Measurements from ENCODE around the gene CMAS.
"Not testable (repeated sequence)": the region's sequence is repeated elsewhere in the genome, so short reads cannot be mapped to it uniquely, and the experiment has no call there.

Gene CMAS

GRCh38 chr12:22046090-22046967 lies at the start of gene CMAS:
TSS of gene CMAS (plus strand) at chr12:22046218. CDS start at chr12:22046304, 86 bp downstream.
- no peak for DNase-seq

- no peak for DNase-seq
Measured at GRCh38 chr12:21998295-21998694, 47.7 kb upstream of the CMAS start.

GRCh38 chr12:21998782-21999181 lies 47.2 kb upstream of the CMAS start:
- no peak for DNase-seq

GRCh38 chr12:22002430-22002829 lies 43.6 kb upstream of the CMAS start:
- no peak for DNase-seq

- not testable (repeated sequence) for DNase-seq
Measured at GRCh38 chr12:22007794-22008193, 38.2 kb upstream of the CMAS start.

GRCh38 chr12:22008196-22008595 lies 37.8 kb upstream of the CMAS start:
- no peak for DNase-seq

GRCh38 chr12:22014041-22014782 lies 31.8 kb upstream of the CMAS start:
- no peak for DNase-seq

GRCh38 chr12:22014783-22015144 lies 31.3 kb upstream of the CMAS start:
- no peak for DNase-seq

- DNase-seq = no peak
Measured at GRCh38 chr12:22016982-22017381, 29.0 kb upstream of the CMAS start.

- no peak for DNase-seq
Measured at GRCh38 chr12:22018860-22019259, 27.2 kb upstream of the CMAS start.

- not testable (repeated sequence) for DNase-seq
Measured at GRCh38 chr12:22023489-22023888, 22.5 kb upstream of the CMAS start.

GRCh38 chr12:22029491-22029890 lies 16.5 kb upstream of the CMAS start:
- no peak for DNase-seq

- no peak for DNase-seq
Measured at GRCh38 chr12:22029991-22030390, 16.0 kb upstream of the CMAS start.

GRCh38 chr12:22032732-22033131 lies 13.3 kb upstream of the CMAS start:
- DNase-seq = no peak

- DNase-seq = no peak
Measured at GRCh38 chr12:22034709-22035506, 11.1 kb upstream of the CMAS start.

GRCh38 chr12:22037947-22038346 lies 8.1 kb upstream of the CMAS start:
- no peak for DNase-seq

- no peak for DNase-seq
Measured at GRCh38 chr12:22038734-22039133, 7.3 kb upstream of the CMAS start.

- no peak for DNase-seq
Measured at GRCh38 chr12:22039361-22039760, 6.7 kb upstream of the CMAS start.

- no peak for DNase-seq
Measured at GRCh38 chr12:22042976-22043669, 2.9 kb upstream of the CMAS start.

- DNase-seq = no peak
Measured at GRCh38 chr12:22043943-22044342, 2.1 kb upstream of the CMAS start.

GRCh38 chr12:22044391-22044790 lies 1.6 kb upstream of the CMAS start:
- no peak for DNase-seq

- no peak for DNase-seq
Measured at GRCh38 chr12:22046968-22047390, 961 bp downstream of the CMAS start.

GRCh38 chr12:22047494-22047893 lies 1.5 kb downstream of the CMAS start:
- no peak for DNase-seq
